ENCODE measurements around the gene TLK2.
"Not testable (repeated sequence)": the region's sequence is repeated elsewhere in the genome, so short reads cannot be mapped to it uniquely, and the experiment has no call there.

Gene TLK2

GRCh38 chr17:62490990-62491389 lies 12.4 kb downstream of the TLK2 start:
- DNase-seq: not testable (repeated sequence)

- not testable (repeated sequence) for DNase-seq
Measured at GRCh38 chr17:62493049-62493655, 14.5 kb downstream of the TLK2 start.

- not testable (repeated sequence) for DNase-seq
Measured at GRCh38 chr17:62494073-62494472, 15.4 kb downstream of the TLK2 start.

- not testable (repeated sequence) for DNase-seq
Measured at GRCh38 chr17:62496344-62496743, 17.7 kb downstream of the TLK2 start.

GRCh38 chr17:62498796-62499195 lies 20.2 kb downstream of the TLK2 start:
- DNase-seq: not testable (repeated sequence)

GRCh38 chr17:62500463-62500862 lies 21.8 kb downstream of the TLK2 start:
- not testable (repeated sequence) for DNase-seq

- DNase-seq: not testable (repeated sequence)
Measured at GRCh38 chr17:62504857-62505256, 26.2 kb downstream of the TLK2 start.

- DNase-seq: not testable (repeated sequence)
Measured at GRCh38 chr17:62507191-62507836, 28.7 kb downstream of the TLK2 start.

- DNase-seq: not testable (repeated sequence)
Measured at GRCh38 chr17:62510247-62510819, 31.7 kb downstream of the TLK2 start.

GRCh38 chr17:62511014-62511413 lies 32.4 kb downstream of the TLK2 start:
- peak; percentile 47 for DNase-seq

GRCh38 chr17:62516376-62516775 lies 37.8 kb downstream of the TLK2 start:
- not testable (repeated sequence) for DNase-seq

- DNase-seq: not testable (repeated sequence)
Measured at GRCh38 chr17:62521295-62521694, 42.7 kb downstream of the TLK2 start.

GRCh38 chr17:62524077-62524476 lies 45.5 kb downstream of the TLK2 start:
- DNase-seq: not testable (repeated sequence)

GRCh38 chr17:62525317-62525716 lies 46.7 kb downstream of the TLK2 start:
- DNase-seq: not testable (repeated sequence)

- not testable (repeated sequence) for DNase-seq
Measured at GRCh38 chr17:62530936-62531335, 52.3 kb downstream of the TLK2 start.

- DNase-seq: not testable (repeated sequence)
Measured at GRCh38 chr17:62536557-62536956, 57.9 kb downstream of the TLK2 start.

GRCh38 chr17:62541073-62541472 lies 62.4 kb downstream of the TLK2 start:
- DNase-seq: not testable (repeated sequence)

GRCh38 chr17:62543278-62543775 lies 64.7 kb downstream of the TLK2 start:
- not testable (repeated sequence) for DNase-seq

- peak; percentile 9 for DNase-seq
Measured at GRCh38 chr17:62546066-62546465, 67.4 kb downstream of the TLK2 start.

GRCh38 chr17:62552851-62553659 lies 74.4 kb downstream of the TLK2 start:
- peak; percentile 55 for DNase-seq

- DNase-seq: not testable (repeated sequence)
Measured at GRCh38 chr17:62557532-62557931, 78.9 kb downstream of the TLK2 start.

GRCh38 chr17:62558941-62559340 lies 80.3 kb downstream of the TLK2 start:
- DNase-seq: not testable (repeated sequence)

GRCh38 chr17:62560971-62561370 lies 82.3 kb downstream of the TLK2 start:
- not testable (repeated sequence) for DNase-seq

All from inflammatory macrophage treated with lipopolysaccharide for 4 hours (primary cell).